Measurements from ENCODE around the gene PCDHGC3.

The PCDHGC3 gene

GRCh38 chr5:141507387-141508091 is 31.8 kb downstream of the PCDHGC3 start:
- DNase-seq (ENCODE audit: low read depth in 2 of 3, low spot score in 2 of 3) = no peak

- no peak for DNase-seq (ENCODE audit: low read depth in 2 of 3, low spot score in 2 of 3)
Measured at GRCh38 chr5:141508440-141508797, 32.7 kb downstream of the PCDHGC3 start.

DNA sequence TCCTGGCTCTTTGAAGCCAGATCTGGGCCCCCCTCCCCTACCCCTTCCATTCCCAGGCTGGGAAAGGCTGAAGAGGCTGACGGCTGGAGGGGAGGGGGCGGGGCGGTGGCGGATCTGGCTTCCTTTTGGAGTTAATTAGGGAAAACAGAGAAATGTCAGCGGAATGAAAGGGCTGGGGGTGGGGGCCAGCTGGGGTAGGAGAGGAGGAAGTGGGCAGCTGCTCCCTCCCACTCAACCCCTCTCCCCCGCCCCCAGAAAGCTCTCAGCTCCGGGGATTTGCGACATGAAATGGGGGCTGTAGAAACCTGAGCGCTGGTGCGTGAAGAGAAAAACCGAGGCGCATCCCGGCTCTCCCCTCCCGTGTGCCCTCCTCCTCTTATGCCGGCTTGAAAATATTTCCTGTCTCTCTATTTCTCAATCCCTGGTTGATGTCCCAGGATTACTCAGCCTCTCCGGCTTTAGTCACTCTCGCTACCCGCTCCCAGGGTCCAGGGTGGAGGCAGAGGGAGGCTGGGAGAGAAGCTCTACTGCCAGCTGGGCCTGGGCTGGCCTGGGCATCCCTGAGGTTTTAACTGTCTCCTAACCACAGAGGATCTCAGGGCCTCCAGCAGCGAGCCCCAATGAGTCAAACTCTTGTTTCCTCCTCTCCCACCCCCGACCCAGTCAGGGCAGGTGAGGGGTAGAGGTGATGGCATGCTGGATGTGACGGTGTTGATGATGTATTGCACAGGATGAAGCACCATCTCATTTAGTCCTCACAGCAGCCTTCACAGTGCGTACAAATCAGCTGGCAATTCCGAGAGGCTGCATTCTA is 33.2 kb downstream of the PCDHGC3 start:
- no peak for DNase-seq (ENCODE audit: low read depth in 2 of 3, low spot score in 2 of 3)

DNA sequence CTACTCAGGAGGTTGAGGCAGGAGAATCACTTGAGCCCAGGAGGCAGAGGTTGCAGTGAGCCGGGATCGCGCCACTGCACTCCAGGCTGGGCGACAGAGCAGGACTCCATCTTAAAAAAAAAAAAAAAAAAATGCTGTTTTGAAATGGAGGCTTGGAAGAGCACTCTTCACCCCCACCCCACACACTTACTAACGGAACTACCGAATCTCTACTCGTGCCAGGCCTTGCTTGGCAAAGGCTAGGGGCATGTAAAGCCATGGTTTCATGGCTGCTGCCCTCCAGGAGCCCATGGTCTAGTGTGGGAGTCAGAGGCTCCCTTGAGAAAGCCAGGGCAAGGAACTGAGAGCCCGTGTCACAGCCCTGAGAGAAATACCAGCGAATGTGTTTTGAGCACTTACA is 34.4 kb downstream of the PCDHGC3 start:
- DNase-seq (ENCODE audit: low read depth in 2 of 3, low spot score in 2 of 3) = no peak

- DNase-seq (ENCODE audit: low read depth in 2 of 3, low spot score in 2 of 3) = no peak
Measured at GRCh38 chr5:141510850-141511601, 35.3 kb downstream of the PCDHGC3 start.

- DNase-seq (ENCODE audit: low read depth in 2 of 3, low spot score in 2 of 3) = no peak
Measured at GRCh38 chr5:141511771-141512325, 36.1 kb downstream of the PCDHGC3 start.

DNA sequence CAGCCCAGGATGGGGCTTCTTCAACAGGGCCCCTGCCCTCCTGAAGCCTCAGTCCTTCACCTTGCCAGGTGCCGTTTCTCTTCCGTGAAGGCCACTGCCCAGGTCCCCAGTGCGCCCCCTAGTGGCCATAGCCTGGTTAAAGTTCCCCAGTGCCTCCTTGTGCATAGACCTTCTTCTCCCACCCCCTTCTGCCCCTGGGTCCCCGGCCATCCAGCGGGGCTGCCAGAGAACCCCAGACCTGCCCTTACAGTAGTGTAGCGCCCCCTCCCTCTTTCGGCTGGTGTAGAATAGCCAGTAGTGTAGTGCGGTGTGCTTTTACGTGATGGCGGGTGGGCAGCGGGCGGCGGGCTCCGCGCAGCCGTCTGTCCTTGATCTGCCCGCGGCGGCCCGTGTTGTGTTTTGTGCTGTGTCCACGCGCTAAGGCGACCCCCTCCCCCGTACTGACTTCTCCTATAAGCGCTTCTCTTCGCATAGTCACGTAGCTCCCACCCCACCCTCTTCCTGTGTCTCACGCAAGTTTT is 36.7 kb downstream of the PCDHGC3 start:
- peak; percentile 47 to 91 (median 91) for DNase-seq (ENCODE audit: low read depth in 2 of 3, low spot score in 2 of 3)

GRCh38 chr5:141512911-141513626 is 37.3 kb downstream of the PCDHGC3 start:
- peak in 1 of 3 experiments; percentile 11 for DNase-seq (ENCODE audit: low read depth in 2 of 3, low spot score in 2 of 3)

- peak; percentile 26 to 51 (median 42) for DNase-seq (ENCODE audit: low read depth in 2 of 3, low spot score in 2 of 3)
Measured at GRCh38 chr5:141513627-141514329, 38.0 kb downstream of the PCDHGC3 start.

DNA sequence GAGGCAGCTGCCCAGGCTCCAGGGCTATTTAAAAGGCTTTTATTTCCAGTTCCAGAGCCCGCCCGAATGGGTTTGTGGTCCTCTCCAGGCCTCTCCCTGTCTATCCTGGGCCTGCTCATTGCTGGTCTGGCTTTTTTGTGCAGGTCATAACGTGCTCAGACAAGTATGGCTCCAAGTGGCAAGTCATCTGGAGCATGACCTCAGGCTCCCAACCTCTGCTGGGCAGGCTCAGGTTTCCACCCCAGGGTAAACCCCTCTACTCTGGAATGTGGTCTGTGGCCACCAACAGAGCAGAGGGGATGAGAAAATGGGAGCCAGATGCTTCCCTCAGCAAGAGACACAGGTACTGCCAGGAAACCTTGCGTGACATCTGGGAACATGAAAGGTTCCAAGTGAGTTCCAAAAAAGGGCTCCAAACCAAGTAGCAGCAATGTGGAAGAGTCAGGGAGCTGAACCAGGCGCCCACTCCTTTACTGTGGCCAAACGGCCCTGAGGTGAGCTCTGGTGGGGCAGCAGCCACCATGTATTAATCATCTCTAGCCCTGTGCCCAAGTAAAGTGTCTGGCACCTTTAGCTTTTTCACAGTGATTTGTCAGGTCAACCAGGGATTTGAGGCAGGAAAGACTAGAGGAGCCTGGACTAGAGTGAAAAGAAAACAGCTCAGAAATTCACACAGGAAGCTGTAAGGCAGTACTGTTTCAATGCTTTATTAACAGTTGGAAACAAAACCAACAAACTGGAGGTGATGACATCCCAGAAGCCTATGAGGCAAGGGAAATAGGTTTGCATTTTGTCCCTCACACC is 38.8 kb downstream of the PCDHGC3 start:
- DNase-seq (ENCODE audit: low read depth in 2 of 3, low spot score in 2 of 3) = no peak

DNA sequence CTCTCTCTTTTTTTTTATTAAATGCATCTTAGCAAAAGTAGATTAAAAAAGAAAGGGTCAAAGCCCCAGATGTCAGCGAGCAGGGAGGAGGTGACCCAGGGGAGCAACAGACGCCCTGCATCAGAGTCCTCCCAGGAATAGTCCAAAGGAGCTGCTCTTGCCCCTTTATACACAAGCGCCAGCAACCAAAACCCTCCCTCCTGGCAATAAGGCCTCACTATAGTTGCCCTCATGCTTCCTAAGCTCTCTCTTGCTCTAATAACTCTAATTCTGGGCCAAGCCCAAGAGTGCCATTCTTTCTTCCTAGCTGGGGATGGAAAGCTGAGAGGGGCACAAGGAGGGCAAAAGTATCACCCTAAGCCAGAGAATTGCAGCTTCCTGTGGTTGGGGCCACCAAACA is 39.4 kb downstream of the PCDHGC3 start:
- DNase-seq (ENCODE audit: low read depth in 2 of 3, low spot score in 2 of 3) = no peak

GRCh38 chr5:141515946-141516671 is 40.3 kb downstream of the PCDHGC3 start:
- no peak for DNase-seq (ENCODE audit: low read depth in 2 of 3, low spot score in 2 of 3)

GRCh38 chr5:141516672-141517025 is 40.9 kb downstream of the PCDHGC3 start:
- no peak for DNase-seq (ENCODE audit: low read depth in 2 of 3, low spot score in 2 of 3)

- DNase-seq (ENCODE audit: low read depth in 2 of 3, low spot score in 2 of 3) = no peak
Measured at GRCh38 chr5:141517312-141517711, 41.5 kb downstream of the PCDHGC3 start.

GRCh38 chr5:141517880-141518617 is 42.3 kb downstream of the PCDHGC3 start:
- DNase-seq (ENCODE audit: low read depth in 2 of 3, low spot score in 2 of 3) = no peak

GRCh38 chr5:141518618-141519015 is 42.9 kb downstream of the PCDHGC3 start:
- no peak for DNase-seq (ENCODE audit: low read depth in 2 of 3, low spot score in 2 of 3)

GRCh38 chr5:141519605-141520565 is 44.1 kb downstream of the PCDHGC3 start:
- DNase-seq (ENCODE audit: low read depth in 2 of 3, low spot score in 2 of 3) = no peak
